Left kidney (tissue), 2 donors: Measurements from ENCODE around the gene ISM2. TPM values are rescaled to one million over a fixed set of nuclear protein-coding genes. Genes with fewer than 3 reads are reported as not detected.

Experiments used
- DNase-seq: peaks from one replicate; pipeline ENCODE4 v3.0.0-alpha.2; 2013
- polyA plus RNA-seq: library from polyadenylated mRNA; unstranded; fragments of 120-200 nt; gene quantifications from one replicate; pipeline ENCODE4 v1.2.1, GENCODE V29; 2013; ENCODE audit not compliant: insufficient read length

ISM2 gene
- polyA plus RNA-seq, 1 donor, result 2.5 TPM

DNA sequence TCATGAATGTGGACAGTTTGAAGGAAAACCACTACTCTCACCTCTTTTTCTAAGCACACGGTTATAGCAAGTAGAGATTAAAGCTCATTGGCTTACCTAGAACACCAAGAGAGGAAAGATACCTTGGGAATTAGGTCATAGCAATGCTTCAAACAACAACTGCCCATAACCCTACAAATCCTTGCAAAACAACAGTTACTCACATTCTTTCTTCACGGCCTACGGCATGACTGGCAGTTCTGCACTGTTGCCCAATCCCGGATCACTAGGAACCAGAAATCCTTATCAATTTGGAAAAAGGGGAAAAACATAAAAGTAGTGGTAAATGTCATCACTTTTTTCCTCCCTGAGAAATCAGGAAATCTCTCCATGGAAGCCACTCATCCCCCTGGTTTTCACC is 9.6 kb upstream of the ISM2 start:
- DNase-seq, result no peak

DNA sequence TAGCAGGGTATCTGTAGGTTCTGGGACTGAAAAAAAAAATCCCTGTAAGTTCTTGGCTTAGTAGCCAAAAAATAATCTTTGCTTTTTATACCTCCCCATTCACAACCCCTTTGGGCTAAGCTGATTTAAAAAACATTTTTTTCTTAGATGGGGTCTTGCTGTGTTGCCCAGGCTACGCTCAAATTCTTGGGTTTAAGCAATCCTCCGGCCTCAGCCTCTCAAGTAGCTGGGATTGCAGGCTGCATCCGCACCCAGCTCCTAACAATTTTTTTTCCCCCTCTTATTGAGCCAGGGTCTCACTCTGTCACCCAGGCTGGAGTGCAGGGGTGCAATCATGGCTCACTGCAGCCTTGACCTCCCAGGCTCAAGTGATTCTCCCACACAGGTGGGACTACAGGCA is 9.1 kb upstream of the ISM2 start:
- no peak for DNase-seq

DNA sequence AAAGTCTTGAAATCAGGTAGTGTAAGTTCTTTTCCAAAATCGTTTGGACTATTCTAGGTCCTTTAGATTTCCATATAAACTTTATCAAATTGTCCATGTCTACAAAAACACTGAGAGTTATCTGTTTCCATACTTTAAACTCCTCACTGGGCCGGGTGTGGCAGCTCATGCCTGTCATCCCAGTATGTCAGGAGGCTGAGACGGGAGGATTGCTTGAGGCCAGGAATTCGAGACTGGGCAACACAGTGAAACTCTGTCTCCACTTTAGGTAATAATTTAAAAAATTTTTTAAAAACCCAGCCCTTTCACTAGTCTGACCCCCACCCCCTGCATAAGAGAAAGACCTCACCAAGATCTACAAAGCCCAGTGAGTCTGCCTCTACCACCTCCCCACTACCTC is 6.4 kb upstream of the ISM2 start:
- DNase-seq, result no peak

DNA sequence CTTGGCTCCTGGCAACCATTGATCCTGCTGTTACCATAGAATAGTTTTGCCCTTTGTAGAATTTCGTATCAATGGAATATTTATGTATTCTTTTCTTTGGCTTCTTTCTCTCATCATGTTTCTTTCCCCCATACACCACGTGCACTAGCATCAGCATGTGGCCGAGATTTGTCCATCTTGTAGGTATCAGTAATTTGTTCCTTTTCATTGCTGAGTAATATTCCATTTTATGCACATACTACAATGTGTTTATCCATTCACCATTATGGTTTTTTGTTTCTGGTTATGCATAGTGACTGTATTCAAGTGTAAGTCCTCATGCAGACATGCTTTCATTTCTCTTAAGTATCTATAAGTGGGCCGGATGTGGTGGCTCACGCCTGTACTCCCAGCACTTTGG is 4.5 kb upstream of the ISM2 start:
- DNase-seq, result no peak

DNA sequence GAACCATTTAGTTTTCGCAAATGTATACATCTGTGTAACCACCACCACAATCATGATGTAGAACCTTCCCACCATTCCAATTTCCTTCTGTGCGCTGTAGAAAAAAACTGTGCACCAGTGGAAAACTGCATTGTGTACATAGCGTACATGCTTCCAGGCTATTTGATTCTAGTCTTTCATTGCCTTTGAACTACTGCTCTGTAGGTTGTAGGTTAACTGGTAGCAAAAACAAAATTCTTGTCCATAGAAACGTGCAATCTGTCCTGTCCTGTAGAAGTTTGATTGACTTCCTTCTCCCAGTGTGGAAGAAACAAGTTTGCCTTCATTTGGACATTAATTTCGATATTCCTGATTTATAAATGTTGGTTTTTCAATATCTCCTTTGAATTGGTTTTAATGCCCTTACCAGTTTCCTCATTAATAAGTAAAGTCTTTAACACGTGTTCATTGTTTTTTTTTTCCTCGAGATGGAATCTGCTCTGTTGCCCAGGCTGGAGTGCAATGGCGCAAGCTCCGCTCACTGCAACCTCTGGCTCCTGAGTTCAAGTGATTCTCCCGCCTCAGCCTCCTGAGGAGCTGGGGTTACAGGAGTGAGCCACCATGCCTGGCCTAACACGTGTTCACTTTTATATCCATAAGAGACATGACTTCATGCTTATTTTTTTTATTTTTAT is 3.6 kb upstream of the ISM2 start:
- DNase-seq, result no peak

DNA sequence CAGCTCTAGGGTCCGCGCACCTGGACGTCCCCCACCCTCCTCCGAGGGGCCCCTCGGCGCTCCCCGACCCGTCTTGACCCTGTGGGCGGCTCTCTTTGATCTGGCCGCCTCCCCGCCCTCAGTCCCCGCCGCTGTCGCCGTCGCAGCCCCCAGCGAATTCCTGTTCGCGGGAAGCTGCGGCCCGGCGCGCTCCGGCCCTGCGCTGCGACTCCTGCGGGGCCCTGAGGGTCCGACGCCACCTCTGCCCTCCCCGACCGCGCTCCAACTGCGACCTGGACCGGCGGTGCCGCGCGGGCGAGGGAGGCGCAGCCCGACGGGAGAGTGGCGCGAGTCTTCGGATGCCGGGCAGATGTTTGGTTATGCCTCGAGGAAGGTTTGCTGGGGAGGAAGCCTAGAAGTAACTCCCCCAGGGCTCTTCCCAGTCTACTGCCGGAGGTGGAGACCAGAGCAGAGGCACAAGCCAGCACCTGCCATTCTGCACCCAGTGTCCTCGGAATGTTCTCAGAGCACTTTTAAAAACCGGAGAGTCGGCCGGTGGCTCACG is 440 bp upstream of the ISM2 start:
- no peak for DNase-seq

DNA sequence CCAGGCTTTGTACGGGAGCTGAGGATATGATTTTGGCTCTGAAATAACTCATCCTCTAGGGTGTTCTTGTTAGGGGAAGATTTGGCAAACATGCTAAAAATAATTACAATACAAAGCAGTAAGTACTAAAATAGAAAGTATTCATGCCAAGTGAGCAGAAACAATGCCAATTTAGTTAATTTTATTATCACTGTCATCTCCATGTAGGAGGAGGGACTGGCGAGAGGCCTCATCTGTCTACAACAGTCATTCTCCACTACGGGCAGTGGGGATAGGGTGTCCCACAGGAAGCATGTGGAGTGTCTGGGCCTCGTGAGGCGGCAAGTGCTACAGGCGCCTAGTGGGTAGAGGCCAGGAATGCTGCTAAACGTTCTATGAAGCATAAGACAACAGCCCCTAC is 3.3 kb downstream of the ISM2 start:
- DNase-seq, result no peak

DNA sequence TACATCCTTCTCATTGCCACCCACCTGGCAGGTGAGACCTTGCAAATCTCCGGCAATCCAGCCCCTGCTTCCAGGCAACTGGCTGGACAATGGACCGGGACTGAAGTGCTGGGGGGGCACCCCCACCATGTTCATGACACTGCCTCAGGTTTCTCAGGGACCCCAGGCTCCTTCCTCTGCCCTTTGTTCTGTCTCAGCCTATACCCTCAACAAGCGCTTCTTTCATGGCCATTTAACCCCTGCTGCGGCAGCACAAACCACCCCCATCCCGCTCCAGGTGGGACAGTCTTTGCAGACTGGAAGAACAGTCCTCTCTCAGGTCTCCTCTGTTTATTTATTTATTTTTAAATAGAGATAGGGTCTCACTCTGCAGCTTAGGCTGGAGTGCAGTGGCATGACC is 7.6 kb downstream of the ISM2 start:
- DNase-seq, result no peak

DNA sequence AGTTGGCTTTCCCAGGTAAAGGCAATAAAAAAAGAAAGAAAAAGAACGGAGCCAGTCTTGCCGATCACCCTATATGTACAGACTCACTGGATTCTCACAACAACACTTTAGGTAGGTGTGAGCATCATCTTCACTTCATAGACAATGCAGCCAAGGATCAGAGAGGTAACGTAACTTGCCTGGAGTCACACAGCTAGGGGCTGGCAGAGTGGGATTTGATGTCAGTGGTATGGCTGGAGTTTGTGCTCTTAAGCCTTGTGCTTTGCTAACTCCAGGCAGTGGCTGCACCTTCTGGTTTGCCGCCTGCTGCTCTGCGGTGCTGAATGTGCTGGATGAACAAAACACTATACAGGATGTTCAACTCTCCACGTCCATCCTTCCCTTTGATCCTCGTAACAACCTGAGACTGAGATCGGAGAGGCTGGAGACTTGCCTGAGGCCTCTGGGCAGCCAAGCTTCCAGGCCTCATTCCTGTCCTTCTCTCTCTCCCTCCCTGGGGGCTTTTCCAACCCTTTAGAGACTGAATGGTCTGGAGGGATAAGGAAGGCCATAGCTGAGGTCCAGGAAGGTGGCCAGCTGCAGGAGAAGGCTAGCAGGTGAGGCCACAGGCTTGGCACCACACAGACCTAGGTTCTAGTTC is 8.1 kb downstream of the ISM2 start:
- no peak for DNase-seq

DNA sequence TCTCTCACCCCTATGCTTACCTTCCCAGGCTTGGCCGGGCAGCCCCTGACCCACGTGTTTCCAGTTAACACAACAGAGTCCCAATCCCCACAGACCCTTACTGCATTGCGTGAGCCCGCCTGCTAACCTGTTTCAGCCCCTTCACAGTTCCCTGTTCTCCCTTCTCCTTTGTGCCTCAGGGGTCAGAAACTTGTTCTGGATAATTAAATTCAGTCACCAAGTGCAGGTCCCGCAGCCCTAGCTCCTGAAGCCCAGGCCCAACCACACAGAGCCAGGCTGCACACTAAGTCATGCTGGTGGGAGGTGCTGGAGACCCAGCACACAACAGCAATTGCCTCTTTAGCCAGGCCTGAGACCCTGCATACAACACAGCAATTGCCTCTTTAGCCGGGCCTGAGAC is 9.6 kb downstream of the ISM2 start:
- no peak for DNase-seq

DNA sequence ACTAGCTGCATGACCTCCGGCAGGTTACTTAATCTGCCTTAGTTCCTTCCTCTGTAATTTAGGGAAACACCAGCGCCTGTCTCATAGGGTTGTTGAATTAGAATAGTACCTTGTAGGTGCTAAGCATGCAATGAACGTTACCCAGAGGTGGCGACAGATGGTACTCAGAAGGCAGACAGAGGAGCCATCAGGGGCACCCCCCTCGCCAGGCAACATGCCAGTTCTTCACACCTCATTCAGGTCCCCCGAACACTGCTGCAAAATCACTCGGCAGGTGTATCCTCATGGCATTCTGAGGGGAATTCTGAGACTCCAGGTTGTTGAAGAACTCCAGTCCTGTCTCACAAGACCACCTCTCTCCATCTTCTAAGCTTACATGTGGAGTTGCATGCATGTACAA is 10.1 kb downstream of the ISM2 start:
- DNase-seq, result no peak

DNA sequence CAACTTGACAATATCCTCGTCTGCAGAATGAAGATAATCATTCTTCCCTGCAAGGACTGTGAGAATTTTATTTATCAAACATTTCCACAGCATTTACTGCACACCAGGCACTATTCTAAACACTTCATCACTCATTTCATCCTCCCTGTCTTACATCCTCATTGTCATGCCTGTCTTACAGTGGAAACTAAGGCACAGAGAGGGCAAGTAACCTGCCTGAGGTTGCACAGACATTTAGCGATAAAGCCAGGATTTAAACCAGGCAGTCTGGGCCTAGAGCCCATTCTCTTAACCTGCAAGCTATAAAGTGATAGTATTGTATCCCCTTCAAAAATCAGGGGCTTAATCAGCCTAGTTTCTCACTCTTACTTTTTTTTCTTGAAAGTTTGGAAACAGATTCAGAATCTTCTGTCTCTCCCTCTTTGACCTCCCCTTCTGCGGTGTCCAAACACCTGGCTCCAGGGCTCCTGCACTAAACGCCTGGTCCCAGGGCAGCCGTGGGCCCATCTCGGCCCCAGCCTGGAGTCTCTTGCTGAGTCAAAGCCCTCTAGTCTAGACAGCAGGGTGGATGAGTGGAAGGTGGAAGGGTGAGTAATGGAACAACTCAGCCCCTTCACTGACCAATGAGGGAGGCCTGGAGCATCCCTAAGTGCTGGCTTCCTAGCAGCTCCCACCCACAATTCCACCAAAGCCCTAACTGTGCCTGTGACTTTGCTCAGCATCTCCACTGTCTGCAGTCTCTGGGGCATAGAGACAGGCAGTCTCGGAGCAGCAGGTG is 12.5 kb downstream of the ISM2 start:
- no peak for DNase-seq

DNA sequence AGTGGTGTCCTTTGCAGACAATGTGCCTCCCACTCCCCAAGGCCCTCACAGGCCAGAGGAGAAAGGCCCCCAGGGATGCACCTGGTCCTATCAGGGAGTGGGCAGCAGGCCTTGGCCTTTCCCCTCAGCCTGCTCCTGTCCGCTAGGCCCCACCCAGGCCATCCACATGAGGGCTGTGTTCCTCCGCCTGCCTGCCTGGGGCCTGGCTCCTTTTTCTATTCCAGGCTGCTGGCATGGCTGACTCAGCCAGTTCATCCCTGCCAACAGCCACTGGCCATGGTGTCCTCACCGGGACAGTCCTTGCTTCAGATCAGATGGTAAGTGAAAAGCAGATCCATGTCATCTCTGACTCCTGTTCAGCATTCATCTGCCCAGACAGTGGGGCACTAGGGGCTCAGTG is 13.4 kb downstream of the ISM2 start:
- DNase-seq, result no peak

DNA sequence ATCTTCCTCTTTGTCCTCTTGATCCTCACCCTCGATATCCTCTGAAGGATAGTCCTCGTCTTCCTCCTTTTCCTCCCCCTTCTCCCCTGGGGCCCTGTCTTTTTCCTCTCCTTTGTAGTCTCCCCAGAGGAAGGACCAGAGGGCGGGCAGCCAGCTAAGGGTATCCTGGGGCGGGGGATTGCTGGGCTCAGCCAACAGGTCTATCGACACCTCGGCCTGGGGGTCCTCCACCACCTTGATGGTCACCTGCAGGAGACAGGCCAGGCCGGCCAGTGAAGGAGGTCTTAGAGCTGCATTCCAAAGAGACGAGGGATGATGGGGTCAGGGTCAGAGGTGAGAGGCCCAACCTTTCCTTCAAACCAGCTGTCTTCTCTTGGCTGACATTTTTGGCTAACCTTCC is 16.2 kb downstream of the ISM2 start:
- no peak for DNase-seq

DNA sequence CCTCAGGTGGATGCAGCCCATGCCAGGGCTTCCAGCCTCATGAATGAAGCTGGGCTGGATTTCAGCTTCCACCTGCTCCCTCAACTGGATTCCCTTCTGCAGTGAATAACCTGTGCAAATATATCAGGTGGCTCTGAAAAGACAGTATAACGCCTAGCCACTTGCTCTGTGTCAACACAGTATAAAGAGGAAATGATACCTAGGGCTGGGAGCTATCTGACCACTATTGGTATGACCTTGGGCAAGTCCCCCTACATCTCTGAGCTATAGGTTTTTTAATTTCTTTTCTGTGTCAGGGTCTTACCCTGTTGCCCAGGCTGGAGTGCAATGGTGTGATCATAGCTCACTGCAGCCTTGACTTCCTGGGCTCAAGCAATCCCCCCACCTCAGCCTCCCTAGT is 19.8 kb downstream of the ISM2 start:
- no peak for DNase-seq

DNA sequence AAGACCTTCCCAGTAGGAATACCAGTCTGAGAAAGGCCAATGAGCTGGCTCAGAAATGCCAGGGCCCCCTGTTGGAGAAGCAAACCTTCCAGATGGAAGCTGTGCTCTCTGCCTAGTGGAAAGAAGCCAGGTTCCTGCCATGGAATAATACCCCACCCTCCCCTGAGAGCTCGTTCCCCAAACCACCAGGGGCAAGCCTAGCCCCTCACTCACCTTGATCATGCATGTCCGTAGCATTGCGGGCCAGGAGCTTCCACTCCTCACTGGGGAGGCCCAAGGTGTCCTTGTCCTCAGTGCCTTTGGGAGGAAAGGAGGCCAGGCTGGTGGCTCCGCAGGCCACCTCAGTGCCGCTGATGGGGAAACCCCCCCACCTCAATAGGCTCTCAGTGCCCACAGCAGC is 20.6 kb downstream of the ISM2 start:
- DNase-seq, result no peak

DNA sequence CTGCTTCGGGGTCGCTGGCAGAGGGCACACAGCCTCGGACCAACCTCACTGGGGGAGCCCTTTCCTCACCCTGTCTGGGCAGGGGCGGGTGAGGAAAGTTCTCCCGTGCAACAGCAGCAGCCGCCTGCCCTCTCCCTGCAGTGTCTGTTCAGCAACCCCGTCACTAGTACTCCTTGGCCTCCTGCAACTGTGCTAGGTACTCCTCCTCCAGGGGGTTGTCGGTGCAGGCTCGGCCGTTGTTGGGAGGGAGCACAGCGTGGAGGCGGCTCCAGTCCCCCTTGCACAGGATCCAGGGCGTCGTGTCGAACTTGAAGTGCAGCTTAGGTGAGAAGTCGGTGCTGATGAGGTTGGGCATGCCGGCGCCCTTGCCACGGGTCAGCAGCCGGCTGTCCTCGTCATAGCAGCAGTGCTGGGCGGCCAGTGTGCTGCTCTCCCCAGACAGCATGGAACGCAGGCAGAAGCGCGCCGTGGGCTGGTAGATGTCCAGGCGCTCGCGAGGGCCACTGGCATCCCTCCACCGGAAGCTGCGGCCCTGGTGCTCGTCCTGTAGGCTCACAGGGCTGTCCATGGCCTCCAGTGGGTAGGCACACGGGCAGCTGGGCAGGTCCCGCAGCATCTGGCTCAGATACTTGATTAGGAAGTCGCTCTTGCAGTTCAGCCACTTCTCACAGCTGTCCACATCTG is 23.0 kb downstream of the ISM2 start:
- no peak for DNase-seq

DNA sequence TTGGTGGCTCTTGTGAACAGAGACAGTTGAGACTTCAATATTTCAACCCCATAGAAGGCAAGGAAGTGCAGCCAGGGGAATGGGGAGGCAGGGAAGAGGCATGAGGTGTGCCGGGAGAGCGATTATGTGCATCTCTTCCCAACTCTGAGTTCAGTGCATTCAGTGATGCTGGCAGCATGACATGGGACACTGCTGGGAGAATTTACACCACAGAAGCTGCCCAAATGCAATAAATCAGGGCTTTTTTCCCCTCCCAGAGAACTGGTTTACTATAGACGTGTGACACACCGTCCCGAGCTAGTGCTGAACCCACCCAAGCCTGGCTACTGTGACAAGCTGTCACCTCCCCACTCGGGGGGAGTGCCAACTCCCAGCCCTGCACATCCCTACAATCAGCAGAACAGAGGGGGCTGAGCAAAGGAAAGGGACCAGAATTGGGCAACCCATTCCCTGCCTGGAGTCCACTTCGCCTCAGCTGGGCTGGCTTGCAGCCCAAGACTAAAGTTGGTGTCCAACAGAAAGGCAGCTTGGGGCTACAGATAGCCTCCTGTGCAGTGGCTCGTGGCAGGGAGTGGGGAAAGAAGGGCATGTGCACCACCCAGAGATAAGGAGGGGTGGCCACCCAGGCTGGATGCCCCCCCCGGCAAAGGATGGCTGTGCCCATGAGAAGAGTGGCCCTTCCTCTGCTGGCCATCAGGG is 24.0 kb downstream of the ISM2 start:
- DNase-seq, result no peak

DNA sequence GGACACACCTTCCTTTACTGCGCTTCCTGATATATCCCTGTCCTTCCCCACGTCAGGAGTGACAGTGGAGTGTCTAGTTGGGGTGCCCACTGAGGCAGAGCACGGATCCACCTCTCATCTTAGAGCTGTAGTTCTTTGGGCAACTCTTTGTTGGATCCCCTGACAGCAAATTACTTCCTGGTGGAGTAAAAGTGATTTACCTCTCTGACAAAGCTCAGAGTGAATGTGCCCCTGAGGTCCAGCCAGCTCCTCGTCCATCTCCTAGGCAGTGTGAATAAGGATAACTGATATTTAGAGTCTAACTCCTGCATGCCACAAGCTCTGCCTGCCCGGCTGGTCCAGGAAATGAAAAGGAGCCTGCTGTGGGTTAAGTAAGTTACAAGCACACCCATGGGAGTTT is 24.7 kb downstream of the ISM2 start:
- DNase-seq, result no peak

DNA sequence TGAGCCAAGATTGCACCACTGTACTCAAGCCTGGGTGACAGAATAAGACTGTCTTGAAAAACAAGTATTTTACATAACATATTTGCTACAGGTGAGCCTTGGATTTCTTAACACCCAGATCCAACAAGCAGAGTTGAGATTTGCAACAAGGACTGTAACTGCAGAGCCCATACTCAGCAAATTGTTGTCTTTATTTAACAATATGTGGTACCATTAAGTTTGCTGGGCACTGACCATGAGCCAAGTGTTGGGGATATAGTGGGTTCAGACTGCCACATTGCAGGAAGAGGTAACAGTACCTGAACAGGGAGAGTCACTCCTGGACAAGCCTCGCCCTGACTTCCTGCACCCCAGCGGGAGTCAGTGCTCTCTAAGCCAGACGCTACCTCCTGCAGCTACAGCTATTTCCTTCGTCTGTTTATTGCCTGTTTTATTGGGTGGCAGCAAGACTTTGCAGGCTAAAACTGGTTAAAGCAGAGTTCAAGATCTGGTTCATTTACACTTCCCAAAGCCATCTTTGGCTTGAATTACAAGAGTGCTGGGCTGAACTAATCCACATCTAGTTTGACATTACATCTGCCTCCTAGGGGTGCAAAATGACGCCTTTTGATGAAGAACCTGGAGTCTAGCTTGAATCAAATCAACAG is 28.3 kb downstream of the ISM2 start:
- DNase-seq, result no peak

DNA sequence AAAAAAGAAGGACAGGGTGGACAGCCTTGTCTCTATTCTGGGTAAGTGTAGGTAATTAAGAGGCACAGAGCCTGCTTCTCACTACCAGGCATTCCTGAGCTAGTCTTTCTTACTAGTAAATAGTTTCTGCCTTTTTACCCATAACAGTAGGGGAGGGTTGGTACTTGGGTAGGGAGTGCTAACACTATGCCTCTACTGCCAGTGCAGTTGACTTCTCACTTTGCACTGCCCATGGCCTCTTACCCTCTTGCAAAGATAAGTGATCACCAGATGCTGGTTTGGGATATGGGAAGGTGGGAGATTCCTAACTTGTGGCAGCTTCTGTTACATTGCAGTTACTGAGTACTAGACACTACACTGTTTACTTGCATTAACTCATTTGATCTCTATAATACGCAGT is 29.1 kb downstream of the ISM2 start:
- DNase-seq, result no peak

DNA sequence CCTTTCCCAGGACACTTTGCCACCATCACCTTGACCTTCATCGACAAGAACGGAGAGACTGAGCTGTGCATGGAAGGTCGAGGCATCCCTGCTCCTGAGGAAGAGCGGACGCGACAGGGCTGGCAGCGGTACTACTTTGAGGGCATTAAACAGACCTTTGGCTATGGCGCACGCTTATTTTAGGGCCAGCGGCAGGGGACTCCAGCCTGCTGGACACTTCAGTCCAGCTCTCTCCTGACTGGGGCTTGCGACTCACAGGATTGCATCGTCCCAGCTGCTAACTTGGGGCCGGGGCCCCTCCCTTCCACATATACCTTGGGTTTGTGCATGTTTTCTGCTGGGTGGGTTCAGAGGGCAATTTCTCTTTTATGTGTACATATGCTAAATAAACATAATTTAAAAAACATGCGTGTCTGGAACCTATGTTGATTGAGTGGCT is 29.5 kb downstream of the ISM2 start:
- DNase-seq, result no peak
